Measurements from ENCODE around the gene ERMARD.

ERMARD gene

GRCh38 chr6:169726049-169726400 is 25.4 kb upstream of the ERMARD start:
- no peak overlapping the region for H3K9ac ChIP-seq
- peak overlapping the region in 2 of 10 experiments; percentile 65 to 77; a peak in 3 of 20 replicates for H3K4me3 ChIP-seq

DNA sequence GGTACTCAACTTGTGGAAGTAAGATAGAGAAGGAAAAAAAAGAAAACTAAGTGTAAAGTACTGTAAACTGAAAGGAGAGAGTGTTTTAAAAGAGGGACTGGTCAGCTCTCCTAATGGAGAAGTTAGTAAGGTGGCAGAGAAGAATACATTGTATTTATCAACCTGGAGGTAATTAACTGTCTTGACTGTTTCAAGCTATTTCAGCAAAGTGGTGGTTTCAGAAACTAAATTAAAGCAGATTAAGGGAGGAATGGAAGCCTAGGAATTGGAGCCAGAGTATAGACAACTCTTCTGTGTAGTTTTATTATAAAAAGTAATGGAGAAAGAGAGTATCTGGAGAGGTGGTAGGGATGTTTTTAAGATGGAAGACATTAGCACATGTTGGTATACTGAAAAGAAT is 24.5 kb upstream of the ERMARD start:
- no peak overlapping the region; a peak in 1 of 22 replicates for H3K4me2 ChIP-seq
- no peaks in the 10 kb centered on the region for H3K9me3 ChIP-seq (replicated peaks in 1 of 11)
- no peaks in the 10 kb centered on the region for H3K27me3 ChIP-seq
- H3K36me3 ChIP-seq: no peaks in the 10 kb centered on the region
- H3K4me3 ChIP-seq: no peak overlapping the region
- peaks cover 4 to 17% (median 9%) of the 10 kb centered on the region in 11 experiments; a peak in 17 of 22 replicates for H4K20me1 ChIP-seq
- peaks cover 9 to 28% (median 21%) of the 10 kb centered on the region in 10 experiments for H3K4me1 ChIP-seq
- H3K9ac ChIP-seq: no peak overlapping the region
- H3K27ac ChIP-seq: no peak overlapping the region
- TF ChIP-seq Cebpa-rat (IDR thresholded peaks at IDR 0.05): no peak

More at GRCh38 chr6:169726049-169726400, 25.4 kb upstream of the ERMARD start:
- TF ChIP-seq Cebpa-rat (IDR thresholded peaks at IDR 0.05): no peak
- Histone ChIP-seq H3K4me2 (peak overlapping the region in 8 of 11 experiments; percentile 79 to 96 (median 88); a peak in 15 of 22 replicates), H3K27me3 (no peaks in the 10 kb centered on the region), H4K20me1 (peaks cover 4 to 27% (median 18%) of the 10 kb centered on the region in 11 experiments; a peak in 17 of 22 replicates), H3K9me3 (replicated peaks in 1 of 11) (no peaks in the 10 kb centered on the region), H3K27ac (no peak overlapping the region), H3K36me3 (no peaks in the 10 kb centered on the region), H3K4me1 (peaks cover 18 to 38% (median 29%) of the 10 kb centered on the region in 10 experiments)

- Histone ChIP-seq H3K36me3 (no peaks in the 10 kb centered on the region), H3K9ac (no peak overlapping the region), H3K27ac (no peak overlapping the region), H3K9me3 (replicated peaks in 1 of 11) (peaks cover 0 to 6% (median 0%) of the 10 kb centered on the region in 11 experiments; a peak in 3 of 22 replicates), H4K20me1 (no peaks in the 10 kb centered on the region), H3K4me2 (no peak overlapping the region), H3K27me3 (no peaks in the 10 kb centered on the region), H3K4me1 (peaks cover 0 to 19% (median 11%) of the 10 kb centered on the region in 10 experiments; a peak in 17 of 20 replicates), H3K4me3 (no peak overlapping the region)
- no peak for TF ChIP-seq Cebpa-rat (IDR thresholded peaks at IDR 0.05)
Observed at GRCh38 chr6:169729961-169730360, 21.5 kb upstream of the ERMARD start.

DNA sequence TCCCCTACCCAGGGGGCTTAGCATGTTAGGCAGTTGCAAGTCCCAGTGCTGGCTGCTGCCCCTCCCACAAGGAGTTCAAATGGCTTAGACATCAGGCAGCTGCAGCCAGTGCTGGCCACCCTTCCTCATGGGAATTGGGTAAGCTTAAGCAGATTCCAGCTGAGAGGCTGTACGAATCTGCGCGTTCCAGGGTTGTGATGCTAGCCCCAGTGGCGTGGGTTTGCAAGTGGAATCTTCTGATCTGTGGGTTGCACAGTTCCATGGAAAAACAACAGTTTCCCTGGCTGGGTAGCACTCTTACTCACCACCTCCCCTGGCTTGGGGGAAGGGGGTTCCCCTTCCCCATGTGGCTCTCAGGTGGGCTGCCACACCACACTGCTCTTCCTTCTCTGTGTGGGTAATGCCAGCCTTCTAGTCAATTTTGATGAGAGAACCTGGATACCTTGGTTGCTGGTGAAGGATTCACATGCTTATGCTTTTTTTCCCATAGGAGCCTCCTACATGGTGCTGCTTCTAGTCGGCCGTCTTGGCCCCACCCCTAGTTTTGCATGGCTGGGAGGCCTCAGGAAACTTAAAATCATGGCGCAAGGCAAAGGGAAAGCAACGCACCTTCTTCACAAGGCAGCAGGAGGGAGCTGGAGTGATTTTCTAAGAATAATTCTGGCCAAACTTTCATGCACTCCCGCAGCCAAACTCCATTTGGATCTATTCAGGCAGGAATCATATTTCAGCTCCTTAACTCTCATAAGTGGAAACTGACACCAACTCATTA is 13.0 kb upstream of the ERMARD start:
- Histone ChIP-seq H3K27me3 (no peaks in the 10 kb centered on the region), H3K9me3 (replicated peaks in 1 of 11) (peaks cover 0 to 5% (median 0%) of the 10 kb centered on the region in 11 experiments; a peak in 3 of 22 replicates), H4K20me1 (no peaks in the 10 kb centered on the region), H3K36me3 (no peaks in the 10 kb centered on the region), H3K27ac (no peak overlapping the region), H3K4me1 (peaks cover 0 to 12% (median 2%) of the 10 kb centered on the region in 10 experiments; a peak in 8 of 20 replicates), H3K9ac (no peak overlapping the region), H3K4me3 (no peak overlapping the region), H3K4me2 (peak overlapping the region in 8 of 11 experiments; percentile 2 to 34 (median 16); a peak in 10 of 22 replicates)
- no peak for TF ChIP-seq Cebpa-rat (IDR thresholded peaks at IDR 0.05)

GRCh38 chr6:169738976-169739529 is 12.4 kb upstream of the ERMARD start:
- no peak for TF ChIP-seq Cebpa-rat (IDR thresholded peaks at IDR 0.05)
- peaks cover 0 to 11% (median 2%) of the 10 kb centered on the region in 10 experiments; a peak in 8 of 20 replicates for H3K4me1 ChIP-seq
- H3K9me3 ChIP-seq (replicated peaks in 1 of 11): no peaks in the 10 kb centered on the region
- no peaks in the 10 kb centered on the region for H3K27me3 ChIP-seq
- no peak overlapping the region for H3K4me2 ChIP-seq
- no peaks in the 10 kb centered on the region for H4K20me1 ChIP-seq
- no peak overlapping the region for H3K4me3 ChIP-seq
- H3K27ac ChIP-seq: no peak overlapping the region
- H3K36me3 ChIP-seq: no peaks in the 10 kb centered on the region
- no peak overlapping the region for H3K9ac ChIP-seq

DNA sequence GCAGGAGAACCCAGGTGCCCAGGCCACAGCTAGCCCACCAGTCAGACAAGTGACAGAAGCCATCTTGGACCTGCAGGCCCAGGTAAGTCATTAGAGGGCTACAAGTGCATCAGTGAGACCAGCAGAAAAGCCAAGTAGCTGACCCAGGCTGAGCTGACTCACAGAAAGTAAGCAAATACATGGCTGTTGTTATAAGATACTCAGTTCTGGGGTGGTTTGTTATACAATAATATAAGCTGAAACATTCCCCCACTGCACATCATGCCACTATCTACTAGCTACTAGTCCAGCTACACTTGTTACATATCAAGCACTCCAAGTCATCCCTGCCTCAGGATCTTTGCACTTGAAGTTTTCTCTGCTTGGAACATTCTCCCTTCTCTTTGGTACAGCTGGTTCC is 10.1 kb upstream of the ERMARD start:
- peaks cover 0 to 8% (median 2%) of the 10 kb centered on the region in 10 experiments; a peak in 8 of 20 replicates for H3K4me1 ChIP-seq
- H3K27ac ChIP-seq: no peak overlapping the region
- H3K9ac ChIP-seq: no peak overlapping the region
- H3K4me2 ChIP-seq: no peak overlapping the region
- H3K36me3 ChIP-seq: no peaks in the 10 kb centered on the region
- H3K9me3 ChIP-seq (replicated peaks in 1 of 11): peaks cover 5 to 14% (median 10%) of the 10 kb centered on the region in 11 experiments; a peak in 15 of 22 replicates
- H4K20me1 ChIP-seq: no peaks in the 10 kb centered on the region
- no peak overlapping the region for H3K4me3 ChIP-seq
- no peaks in the 10 kb centered on the region for H3K27me3 ChIP-seq
- TF ChIP-seq Cebpa-rat (IDR thresholded peaks at IDR 0.05): no peak

DNA sequence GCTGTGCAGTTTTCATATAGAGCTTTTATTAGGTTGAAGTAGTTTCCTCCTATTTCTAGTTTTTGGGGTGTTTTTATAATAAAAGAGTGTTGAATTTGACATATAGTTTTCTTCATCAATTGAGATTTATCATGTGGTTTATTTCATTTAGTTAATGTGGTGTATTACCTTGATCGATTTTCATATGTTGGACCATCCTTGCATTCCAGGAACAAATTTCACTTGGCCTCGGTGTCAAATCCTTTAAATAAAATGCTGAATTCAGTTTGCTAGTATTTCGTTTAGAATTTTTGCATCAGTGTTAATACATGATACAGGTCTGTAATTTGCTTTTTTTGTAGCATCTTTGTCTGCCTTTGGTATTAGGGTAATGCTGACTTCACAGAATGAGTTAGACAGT is 6.0 kb upstream of the ERMARD start:
- Histone ChIP-seq H3K27me3 (no peaks in the 10 kb centered on the region), H3K4me1 (peaks cover 6 to 9% (median 7%) of the 10 kb centered on the region in 10 experiments), H4K20me1 (no peaks in the 10 kb centered on the region), H3K36me3 (peaks cover 0 to 12% (median 0%) of the 10 kb centered on the region in 11 experiments; a peak in 2 of 22 replicates), H3K9me3 (replicated peaks in 1 of 11) (peaks cover 7 to 14% (median 11%) of the 10 kb centered on the region in 11 experiments; a peak in 15 of 22 replicates), H3K9ac (no peak overlapping the region), H3K27ac (no peak overlapping the region), H3K4me3 (no peak overlapping the region), H3K4me2 (no peak overlapping the region)
- TF ChIP-seq Cebpa-rat (IDR thresholded peaks at IDR 0.05): no peak

DNA sequence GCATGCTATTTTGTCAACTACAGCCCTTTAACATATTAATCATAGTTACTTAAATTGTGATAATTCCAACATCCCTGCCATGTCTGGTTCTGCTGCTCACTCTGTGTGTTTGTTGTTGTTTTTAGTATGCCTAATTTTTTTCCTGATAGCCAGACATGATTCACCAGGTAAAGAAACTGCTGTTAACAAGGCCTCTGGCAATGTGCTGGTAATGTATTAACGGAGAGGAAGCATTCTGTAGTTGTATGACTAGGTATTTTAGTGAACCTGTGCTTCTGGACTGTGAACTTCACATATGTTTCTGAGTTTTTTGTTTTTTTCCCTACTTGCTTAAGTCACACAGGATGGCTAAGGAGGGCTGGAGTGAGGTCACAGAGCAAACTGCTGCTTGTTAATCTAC is 4.9 kb upstream of the ERMARD start:
- Histone ChIP-seq H3K9ac (no peak overlapping the region), H3K36me3 (peaks cover 0 to 12% (median 0%) of the 10 kb centered on the region in 11 experiments; a peak in 2 of 22 replicates), H3K4me3 (no peak overlapping the region), H3K27me3 (no peaks in the 10 kb centered on the region), H4K20me1 (no peaks in the 10 kb centered on the region), H3K4me2 (no peak overlapping the region), H3K27ac (no peak overlapping the region), H3K4me1 (peaks cover 8 to 12% (median 10%) of the 10 kb centered on the region in 10 experiments), H3K9me3 (replicated peaks in 1 of 11) (peaks cover 7 to 14% (median 11%) of the 10 kb centered on the region in 11 experiments; a peak in 15 of 22 replicates)
- no peak for TF ChIP-seq Cebpa-rat (IDR thresholded peaks at IDR 0.05)

DNA sequence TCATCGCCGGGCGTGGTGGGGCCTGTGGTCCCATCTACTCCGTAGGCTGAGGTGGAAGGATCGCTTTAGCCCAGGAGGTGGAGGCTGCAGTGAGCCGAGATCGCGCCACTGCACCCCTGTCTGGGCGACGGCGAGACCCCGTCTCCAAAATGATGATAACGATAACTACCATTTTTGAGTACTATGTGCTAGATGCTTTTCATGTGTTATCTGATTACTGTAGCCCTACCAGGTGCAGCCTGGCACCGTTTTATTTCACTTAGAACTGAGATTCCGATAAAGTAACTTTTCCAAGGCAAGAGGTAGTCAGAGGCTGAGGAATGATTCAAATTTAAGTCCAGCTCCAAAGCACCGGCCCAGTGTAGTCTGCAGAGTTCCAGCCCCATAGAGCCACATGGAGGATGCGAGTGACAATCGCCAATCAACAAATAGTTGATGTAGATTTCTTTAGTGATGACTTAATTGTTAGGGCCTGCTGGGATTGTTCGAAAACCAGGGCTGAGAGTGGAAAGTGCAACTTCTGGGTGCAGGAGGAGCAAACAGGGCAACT is 727 bp downstream of the ERMARD start:
- Histone ChIP-seq H3K9me3 (replicated peaks in 1 of 11) (no peaks in the 10 kb centered on the region), H4K20me1 (no peaks in the 10 kb centered on the region), H3K4me2 (peak overlapping the region; percentile 85 to 97 (median 88)), H3K9ac (peak overlapping the region; percentile 92 to 99 (median 96)), H3K27me3 (no peaks in the 10 kb centered on the region), H3K36me3 (peaks cover 6 to 31% (median 14%) of the 10 kb centered on the region in 11 experiments; a peak in 20 of 22 replicates), H3K27ac (peak overlapping the region; percentile 93 to 98 (median 96)), H3K4me1 (peaks cover 17 to 25% (median 22%) of the 10 kb centered on the region in 10 experiments), H3K4me3 (peak overlapping the region; percentile 69 to 86 (median 79))
- TF ChIP-seq Cebpa-rat (IDR thresholded peaks at IDR 0.05): no peak
